NCI-H1092 (cell line): ENCODE results near the gene FBXW4.

ENCODE experiments used
- DNase-seq: peaks from one replicate; lab custom pipeline; 2025; lab: John Stamatoyannopoulos, UW

FBXW4 gene

GRCh38 chr10:101694674-101695403 is at the start of gene FBXW4:
TSS of gene FBXW4 (minus strand) at chr10:101695170. CDS start at chr10:101695105, 65 bp downstream.
- DNase-seq: peak; percentile 12

DNA sequence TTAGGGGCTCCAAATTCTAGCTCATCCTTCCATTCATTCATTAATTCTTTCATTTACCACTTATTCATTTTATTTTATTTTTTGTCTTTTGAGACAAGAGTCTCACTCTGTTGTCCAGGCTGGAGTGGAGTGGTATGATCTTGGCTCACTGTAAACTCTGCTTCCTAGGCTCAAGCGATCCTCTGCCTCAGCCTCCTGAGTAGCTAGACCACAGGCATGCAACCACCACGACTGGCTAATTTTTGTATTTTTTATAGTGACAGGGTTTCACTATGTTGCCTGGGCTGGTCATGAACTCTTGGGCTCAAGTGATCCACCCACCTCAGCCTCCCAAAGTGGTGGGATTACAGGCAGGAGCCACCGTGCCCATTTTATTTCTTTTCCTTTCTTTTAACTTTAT is 49.3 kb upstream of the FBXW4 start:
- DNase-seq: no peak

- no peak for DNase-seq
These were observed 47.0 kb upstream of the FBXW4 start for GRCh38 chr10:101741938-101742337.

GRCh38 chr10:101736666-101737065 is 41.7 kb upstream of the FBXW4 start:
- DNase-seq: no peak

DNA sequence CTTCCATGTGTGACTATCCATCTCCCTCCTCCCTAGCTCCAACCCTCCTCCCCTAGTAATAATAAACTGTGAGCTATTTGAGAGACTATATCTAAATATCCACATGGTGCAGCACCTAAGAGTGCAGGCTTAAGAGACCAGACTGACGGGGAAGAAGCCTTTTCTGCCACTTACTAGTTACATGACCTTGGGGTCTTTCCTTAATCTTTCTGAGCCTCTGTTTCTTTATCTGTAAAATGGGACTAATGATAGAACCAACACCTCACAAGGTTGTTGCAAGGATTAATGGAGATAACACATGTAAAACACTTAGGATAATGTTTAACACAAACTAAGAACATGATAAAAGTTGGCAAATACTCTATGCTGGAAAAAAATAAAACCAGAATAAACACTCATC is 37.1 kb upstream of the FBXW4 start:
- DNase-seq: no peak

DNA sequence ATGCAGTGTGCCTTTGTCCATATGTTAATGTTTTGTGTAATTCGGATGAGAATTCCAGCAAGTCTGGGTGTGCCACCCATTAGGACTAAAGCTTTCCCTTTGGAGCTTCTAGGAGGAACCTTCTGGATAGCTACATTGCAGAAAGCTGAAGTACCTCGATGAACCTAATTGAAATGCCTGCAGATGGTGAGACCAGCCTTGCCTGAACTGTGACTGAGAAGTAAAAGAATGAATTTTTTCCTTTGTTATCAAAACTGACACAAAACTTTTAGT is 31.1 kb upstream of the FBXW4 start:
- DNase-seq: no peak

GRCh38 chr10:101725296-101726114 is 30.5 kb upstream of the FBXW4 start:
- DNase-seq: no peak

DNA sequence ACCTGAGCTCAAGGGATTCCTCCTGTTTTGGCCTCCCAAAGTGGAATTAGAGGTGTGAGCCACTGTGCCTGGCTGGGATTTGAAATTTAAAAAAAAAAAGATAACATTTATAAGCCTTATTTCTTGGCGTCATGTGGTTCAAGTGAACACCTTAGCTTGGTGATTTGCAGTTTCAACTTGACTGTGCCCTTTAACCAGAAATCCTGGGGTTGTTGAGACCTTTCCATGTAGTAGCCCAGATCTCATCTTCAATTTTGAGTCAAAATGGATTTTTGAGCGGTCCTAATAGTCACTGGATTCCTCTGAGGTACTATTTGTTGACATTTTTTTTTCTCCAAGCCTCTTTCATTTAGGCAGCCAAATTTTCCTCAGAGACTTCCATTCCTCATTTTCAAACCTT is 29.5 kb upstream of the FBXW4 start:
- DNase-seq: no peak

DNA sequence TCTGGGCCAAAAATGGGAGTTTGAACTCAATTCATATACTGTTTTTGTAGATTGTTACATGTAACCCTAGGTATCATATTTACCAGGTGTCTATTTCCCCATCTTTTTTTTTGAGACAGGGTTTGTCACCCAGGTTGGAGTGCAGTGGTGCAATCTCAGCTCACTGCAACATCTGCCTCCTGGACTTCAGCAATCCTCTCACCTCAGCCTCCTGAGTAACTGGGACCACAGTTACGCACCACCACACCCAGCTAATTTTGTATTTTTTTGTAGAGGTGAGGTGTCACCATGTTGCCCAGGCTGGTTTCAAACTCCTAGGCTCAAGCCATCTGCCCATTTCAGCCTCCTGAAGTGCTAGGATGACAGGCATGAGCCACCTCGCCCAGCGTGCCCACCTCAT is 28.2 kb upstream of the FBXW4 start:
- no peak for DNase-seq

DNA sequence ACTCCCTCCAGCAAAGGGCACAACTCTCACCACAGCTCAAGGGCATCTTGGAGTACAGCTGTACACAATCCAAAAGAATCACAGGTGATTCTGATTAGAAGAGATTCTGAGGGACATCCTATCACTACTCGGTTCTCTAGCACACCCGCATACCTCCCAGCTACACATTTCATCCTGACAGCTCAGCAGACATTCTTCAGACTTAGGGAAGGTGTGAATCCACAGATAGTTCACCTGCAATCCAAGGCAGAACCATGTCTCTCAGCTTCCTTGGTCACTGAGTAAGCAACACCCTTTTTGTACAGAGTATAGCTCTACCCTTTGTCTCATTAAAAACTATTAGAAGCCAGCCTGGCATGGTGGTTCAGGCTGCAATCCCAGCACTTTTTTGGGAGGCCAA is 26.8 kb upstream of the FBXW4 start:
- no peak for DNase-seq

GRCh38 chr10:101720606-101721230 is 25.7 kb upstream of the FBXW4 start:
- DNase-seq: no peak

DNA sequence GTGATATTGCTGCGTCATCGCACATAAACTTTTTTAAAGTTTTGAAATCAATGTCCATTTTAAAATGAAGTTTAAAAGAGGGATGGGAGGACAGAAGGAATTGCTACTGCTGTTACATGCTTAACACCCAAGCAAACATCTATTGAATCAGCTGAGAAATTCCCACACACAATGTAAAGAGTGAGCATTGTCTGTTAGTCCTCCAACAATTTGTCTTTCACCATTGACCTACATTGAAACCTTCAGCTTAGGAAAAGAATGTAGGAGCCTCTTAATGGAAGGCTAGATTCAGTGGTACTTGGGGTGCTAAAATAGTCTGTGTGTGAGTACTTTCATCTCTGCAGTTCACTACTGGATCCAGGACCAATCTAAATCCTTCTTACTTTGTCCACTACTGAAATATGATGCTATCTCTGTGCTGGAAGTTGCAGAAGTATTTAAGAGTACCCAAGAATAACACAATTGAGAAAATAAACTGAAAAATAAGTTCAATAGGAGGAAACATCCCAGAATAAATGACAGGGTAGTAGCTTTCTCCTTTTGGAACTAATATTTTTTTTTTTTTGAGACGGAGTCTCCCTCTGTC is 23.8 kb upstream of the FBXW4 start:
- DNase-seq: no peak

DNA sequence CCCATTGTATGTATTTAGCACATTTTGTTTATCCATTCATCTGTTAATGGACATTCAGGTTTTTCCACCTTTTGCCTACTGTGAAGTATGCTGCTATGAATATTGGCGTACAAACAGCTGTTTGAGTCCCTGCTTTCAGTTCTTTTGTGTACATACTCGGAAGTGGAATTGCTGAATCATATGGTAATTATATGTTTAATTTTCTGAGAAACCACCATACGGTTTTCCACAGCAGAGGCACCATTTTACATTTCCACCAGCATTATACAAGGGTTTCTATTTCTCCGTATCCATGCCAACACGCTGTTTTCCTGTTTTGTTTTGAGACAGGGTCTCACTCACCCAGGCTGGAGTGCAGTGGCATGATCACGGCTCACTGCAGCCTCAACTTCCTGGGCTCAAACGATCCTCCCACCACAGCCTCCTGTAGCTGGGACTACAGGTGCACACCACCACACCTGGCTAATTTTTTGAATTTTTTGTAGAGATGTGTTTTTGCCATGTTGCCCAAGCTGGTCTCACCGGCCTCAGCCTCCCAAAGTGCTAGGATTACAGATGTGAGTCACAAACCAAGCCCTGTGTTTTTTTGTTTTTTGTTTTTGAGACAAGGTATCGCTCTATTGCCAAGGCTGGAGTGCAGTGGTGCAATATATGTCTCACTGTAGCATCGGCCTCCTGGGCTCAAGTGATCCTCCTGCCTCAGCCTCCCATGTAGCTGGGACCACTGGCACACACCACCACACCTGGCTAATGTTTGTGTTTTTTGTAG is 22.1 kb upstream of the FBXW4 start:
- DNase-seq: no peak

DNA sequence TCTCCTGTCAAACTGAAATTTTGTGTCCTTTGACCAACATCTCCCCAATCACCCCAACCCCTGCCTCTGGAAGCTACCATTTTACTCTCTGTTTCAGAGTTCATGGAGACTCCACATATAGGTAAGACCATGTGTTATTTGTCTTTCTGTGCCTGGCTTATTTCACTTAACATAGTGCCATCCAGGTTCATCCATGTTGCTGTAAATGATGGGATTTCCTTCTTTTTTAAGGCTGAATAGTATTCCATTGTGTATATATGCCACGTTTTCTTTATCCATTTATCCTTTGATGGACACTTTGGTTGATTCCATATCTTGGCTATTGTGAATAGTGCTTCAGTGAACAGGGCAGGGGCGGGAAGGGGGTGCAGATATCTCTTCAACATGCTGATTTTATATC is 18.0 kb upstream of the FBXW4 start:
- DNase-seq: no peak

GRCh38 chr10:101710793-101711192 is 15.8 kb upstream of the FBXW4 start:
- no peak for DNase-seq

GRCh38 chr10:101710059-101710695 is 15.2 kb upstream of the FBXW4 start:
- DNase-seq: no peak

- no peak for DNase-seq
These were observed 14.5 kb upstream of the FBXW4 start for GRCh38 chr10:101709359-101710058.

DNA sequence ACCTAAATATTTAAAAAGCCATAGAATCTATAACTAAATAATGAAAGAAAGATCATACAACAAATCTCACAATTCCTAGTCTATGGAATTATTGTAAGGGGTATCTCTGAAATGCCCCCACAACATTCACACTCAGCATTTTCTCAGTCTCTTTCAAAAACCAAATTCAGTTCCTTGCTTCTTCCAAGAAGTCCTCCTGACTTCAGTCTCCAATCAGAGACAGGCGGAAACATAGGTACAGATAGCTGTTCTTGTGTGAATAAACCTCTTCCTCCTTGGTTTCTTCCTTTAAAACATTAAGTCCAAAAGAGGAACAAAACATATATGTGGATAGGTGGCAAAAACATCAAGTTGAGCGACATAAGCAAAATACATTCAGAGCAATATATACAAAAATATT is 13.9 kb upstream of the FBXW4 start:
- no peak for DNase-seq

- DNase-seq: no peak
These were observed 13.1 kb upstream of the FBXW4 start for GRCh38 chr10:101708073-101708472.

GRCh38 chr10:101704331-101704730 is 9.4 kb upstream of the FBXW4 start:
- DNase-seq: no peak

GRCh38 chr10:101696632-101697031 is 1.7 kb upstream of the FBXW4 start:
- DNase-seq: no peak
